Hindlimb muscle (tissue), 1 donor: Measurements from ENCODE around the gene PRICKLE3. TPM values are rescaled to one million over a fixed set of nuclear protein-coding genes. Genes with fewer than 3 reads are reported as not detected.

Experiments
- DNase-seq: peaks from one replicate; pipeline ENCODE4 v3.0.0-alpha.2; 2013
- polyA plus RNA-seq: library from polyadenylated mRNA; unstranded; fragments of 120-200 nt; gene quantifications from one replicate; pipeline ENCODE4 v1.2.1, GENCODE V29; 2013; ENCODE audit not compliant: insufficient read length

PRICKLE3 gene
- polyA plus RNA-seq, 1 donor, result 4.3 TPM

- DNase-seq, result no peak
Observed at GRCh38 chrX:49206543-49206942, 20.4 kb upstream of the PRICKLE3 start.

GRCh38 chrX:49205443-49205842, 19.3 kb upstream of the PRICKLE3 start:
- no peak for DNase-seq

GRCh38 chrX:49204709-49205108, 18.5 kb upstream of the PRICKLE3 start:
- no peak for DNase-seq

- no peak for DNase-seq
Observed at GRCh38 chrX:49204017-49204416, 17.8 kb upstream of the PRICKLE3 start.

GRCh38 chrX:49203536-49203935, 17.4 kb upstream of the PRICKLE3 start:
- DNase-seq, result no peak

GRCh38 chrX:49202022-49202421, 15.8 kb upstream of the PRICKLE3 start:
- no peak for DNase-seq

- DNase-seq, result peak; percentile 84
Observed at GRCh38 chrX:49199906-49200771, 14.0 kb upstream of the PRICKLE3 start, which contains the start of gene SYP. Gene SYP (minus strand): TSS chrX:49200193. CDS start chrX:49200186, 7 bp downstream.

GRCh38 chrX:49199315-49199595, 13.1 kb upstream of the PRICKLE3 start:
- DNase-seq, result no peak

GRCh38 chrX:49198540-49199314, 12.6 kb upstream of the PRICKLE3 start:
- DNase-seq, result no peak

- no peak for DNase-seq
Observed at GRCh38 chrX:49197543-49198087, 11.4 kb upstream of the PRICKLE3 start.

GRCh38 chrX:49193542-49193964, 7.4 kb upstream of the PRICKLE3 start:
- DNase-seq, result no peak

- no peak for DNase-seq
Observed at GRCh38 chrX:49192722-49193328, 6.7 kb upstream of the PRICKLE3 start.

GRCh38 chrX:49191574-49192011, 5.4 kb upstream of the PRICKLE3 start:
- DNase-seq, result no peak

GRCh38 chrX:49190821-49191573, 4.8 kb upstream of the PRICKLE3 start:
- peak; percentile 93 for DNase-seq

- DNase-seq, result no peak
Observed at GRCh38 chrX:49189606-49190005, 3.4 kb upstream of the PRICKLE3 start.

GRCh38 chrX:49188468-49189076, 2.4 kb upstream of the PRICKLE3 start:
- no peak for DNase-seq

- no peak for DNase-seq
Observed at GRCh38 chrX:49187526-49187925, 1.4 kb upstream of the PRICKLE3 start.

- no peak for DNase-seq
Observed at GRCh38 chrX:49187028-49187394, 838 bp upstream of the PRICKLE3 start.

- peak; percentile 51 for DNase-seq
Observed at GRCh38 chrX:49184294-49185281, 1.6 kb downstream of the PRICKLE3 start.

- no peak for DNase-seq
Observed at GRCh38 chrX:49183701-49184281, 2.4 kb downstream of the PRICKLE3 start.
